Endothelial cell (in vitro differentiated cells): ENCODE data around the gene SNX27. TPM values are rescaled to one million over a fixed set of nuclear protein-coding genes. Genes with fewer than 3 reads are reported as not detected.
"Not testable (repeated sequence)": the region's sequence is repeated elsewhere in the genome, so short reads cannot be mapped to it uniquely, and the experiment has no call there.

Experiments used
- DNase-seq: peaks from one replicate; pipeline ENCODE4 v3.0.0; 2021; ENCODE audit warnings: low spot score
- H3K27ac Mint-ChIP-seq: one replicate; pipeline ENCODE4 v1.8.0; 2021; ENCODE audit warnings: mixed read lengths, inconsistent platforms; ENCODE audit not compliant: unreplicated experiment
- H3K27me3 Mint-ChIP-seq: one replicate; pipeline ENCODE4 v1.8.0; 2021; ENCODE audit warnings: mild to moderate bottlenecking, moderate library complexity, mixed read lengths, inconsistent platforms; ENCODE audit not compliant: unreplicated experiment
- H3K36me3 Mint-ChIP-seq: one replicate; pipeline ENCODE4 v1.8.0; 2021; ENCODE audit warnings: mild to moderate bottlenecking, low read depth, mixed read lengths, inconsistent platforms; ENCODE audit not compliant: unreplicated experiment
- H3K4me1 Mint-ChIP-seq: one replicate; pipeline ENCODE4 v1.8.0; 2021; ENCODE audit warnings: mild to moderate bottlenecking, mixed read lengths, inconsistent platforms; ENCODE audit not compliant: unreplicated experiment
- H3K4me3 Mint-ChIP-seq: one replicate; pipeline ENCODE4 v1.8.0; 2021; ENCODE audit warnings: mild to moderate bottlenecking, mixed read lengths, inconsistent platforms; ENCODE audit not compliant: unreplicated experiment
- H3K9me3 Mint-ChIP-seq: one replicate; pipeline ENCODE4 v1.8.0; 2021; ENCODE audit warnings: mixed read lengths, inconsistent platforms; ENCODE audit not compliant: unreplicated experiment
- CTCF ChIP-seq: fragments of 200-600 bp; sonication (generic); IDR thresholded peaks from one replicate; pipeline ENCODE4 v1.5.0; 2021; ENCODE audit warnings: antibody characterized with exemption; ENCODE audit not compliant: unreplicated experiment
- total RNA-seq: library from RNA; stranded (reverse); fragmentation: NEBNext Ultra II Directional; extraction: Animal tissue kit (Norgen Biotek cat#: 25700); gene quantifications from one replicate; pipeline ENCODE4 v1.2.1, GENCODE V29; 2021; ENCODE audit not compliant: unreplicated experiment

The SNX27 gene
- total RNA-seq, 1 donor from 2014 or later, result 28.9 TPM

- DNase-seq, result no peak
- peaks cover 8% of the 10 kb centered on the region for H3K36me3 Mint-ChIP-seq
- peaks cover 3% of the 10 kb centered on the region for H3K27me3 Mint-ChIP-seq
- H3K4me3 Mint-ChIP-seq, result no peak overlapping the region
- H3K4me1 Mint-ChIP-seq, result peaks cover 6% of the 10 kb centered on the region
- H3K27ac Mint-ChIP-seq, result no peak overlapping the region
- H3K9me3 Mint-ChIP-seq, result no peaks in the 10 kb centered on the region
- TF ChIP-seq CTCF, result no peak
Measured at GRCh38 chr1:151618470-151618869, 6.6 kb downstream of the SNX27 start.

GRCh38 chr1:151618996-151619395, 7.1 kb downstream of the SNX27 start:
- H3K4me3 Mint-ChIP-seq, H3K36me3 Mint-ChIP-seq, H3K27ac Mint-ChIP-seq, H3K27me3 Mint-ChIP-seq, DNase-seq, H3K4me1 Mint-ChIP-seq, H3K9me3 Mint-ChIP-seq: not testable (repeated sequence)

GRCh38 chr1:151619489-151620093, 7.7 kb downstream of the SNX27 start:
- no peak overlapping the region for H3K4me3 Mint-ChIP-seq
- no peak overlapping the region for H3K27ac Mint-ChIP-seq
- peaks cover 4% of the 10 kb centered on the region for H3K36me3 Mint-ChIP-seq
- TF ChIP-seq CTCF, result no peak
- no peaks in the 10 kb centered on the region for H3K4me1 Mint-ChIP-seq
- H3K9me3 Mint-ChIP-seq, result no peaks in the 10 kb centered on the region
- DNase-seq, result no peak
- no peaks in the 10 kb centered on the region for H3K27me3 Mint-ChIP-seq

GRCh38 chr1:151620286-151620685, 8.4 kb downstream of the SNX27 start:
- Mint-ChIP-seq H3K36me3 (peaks cover 3% of the 10 kb centered on the region), H3K9me3 (no peaks in the 10 kb centered on the region), H3K27ac (no peak overlapping the region), H3K4me3 (no peak overlapping the region), H3K27me3 (no peaks in the 10 kb centered on the region), H3K4me1 (no peaks in the 10 kb centered on the region)
- TF ChIP-seq CTCF, result no peak
- no peak for DNase-seq

GRCh38 chr1:151621351-151621750, 9.5 kb downstream of the SNX27 start:
- Mint-ChIP-seq H3K9me3 (no peaks in the 10 kb centered on the region), H3K27ac (no peak overlapping the region)
- no peak for DNase-seq

More at GRCh38 chr1:151621351-151621750, 9.5 kb downstream of the SNX27 start:
- H3K36me3 Mint-ChIP-seq, result no peaks in the 10 kb centered on the region
- H3K27me3 Mint-ChIP-seq, result no peaks in the 10 kb centered on the region
- TF ChIP-seq CTCF, result no peak
- H3K4me1 Mint-ChIP-seq, result no peaks in the 10 kb centered on the region
- H3K4me3 Mint-ChIP-seq, result no peak overlapping the region
